ENCODE measurements around the gene SLC35B1.

GRCh38 chr17:49677933-49678847 lies 29.6 kb downstream of the SLC35B1 start, which contains the start of gene SPOP:
- TF ChIP-seq CTCF (IDR thresholded peaks at IDR 0.05) (peak in 1 of 5 experiments; percentile 10), POLR2A (IDR thresholded peaks at IDR 0.05) (peak; percentile 55 to 60)
